DMS153 treated with DMSO at 0.1 percent for 48 hours (cell line): ENCODE results near the gene CFHR1.

Experiments used
- DNase-seq: peaks from one replicate; lab custom pipeline; 2025; ENCODE audit not compliant: unreplicated experiment; lab: John Stamatoyannopoulos, UW

The CFHR1 gene

GRCh38 chr1:196875935-196876334 lies 56.4 kb downstream of the CFHR1 start:
- no peak for DNase-seq

DNA sequence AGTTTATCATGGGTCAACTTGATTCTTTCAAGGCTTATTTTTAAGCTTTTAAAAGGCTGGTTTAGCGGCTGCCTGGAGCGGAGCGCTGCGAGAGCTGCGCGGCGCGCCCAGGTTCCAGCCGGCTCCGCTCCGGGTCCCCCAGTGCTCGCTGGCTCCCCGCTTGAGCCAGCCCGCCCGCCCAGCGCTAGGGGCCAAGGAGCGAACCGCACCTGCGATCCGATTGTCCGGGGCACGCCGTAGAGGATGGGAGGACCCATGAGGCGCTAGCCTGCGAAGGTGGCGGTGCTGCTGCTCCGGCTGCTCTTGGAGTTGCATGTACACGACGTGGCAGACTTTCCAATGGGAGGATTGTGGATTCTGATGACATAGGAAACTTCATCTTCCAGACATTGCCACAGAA lies 58.4 kb downstream of the CFHR1 start:
- no peak for DNase-seq
